Thymus (tissue), 11 donors: ENCODE data around the gene PTGER2. TPM values are rescaled to one million over a fixed set of nuclear protein-coding genes. Genes with fewer than 3 reads are reported as not detected.

Experiments used
- DNase-seq, 9 donors: peaks; one replicate each; pipeline ENCODE4 v3.0.0-alpha.2; 2013; ENCODE audit warnings: low spot score in 9 of 9, low read depth in 6 of 9, missing footprints in 1 of 9
- H3K27ac ChIP-seq, 2 donors: one replicate each; pipeline ENCODE4 v1.5.1; 2013; ENCODE audit warnings: control low read depth in 1 of 2, low read depth in 1 of 2, low read length in 1 of 2, mild to moderate bottlenecking in 1 of 2, moderate library complexity in 1 of 2
- H3K27me3 ChIP-seq, 2 donors: one replicate each; pipeline ENCODE4 v1.5.1; 2013; ENCODE audit warnings: low read length in 1 of 2; ENCODE audit not compliant: control insufficient read depth in 2 of 2, insufficient read depth in 1 of 2
- H3K36me3 ChIP-seq, 2 donors: one replicate each; pipeline ENCODE4 v1.5.1; 2013; ENCODE audit warnings: low read length in 1 of 2, mild to moderate bottlenecking in 1 of 2, moderate library complexity in 1 of 2; ENCODE audit not compliant: control insufficient read depth in 2 of 2, insufficient read depth in 2 of 2
- H3K4me1 ChIP-seq, 2 donors: one replicate each; pipeline ENCODE4 v1.5.1; 2013; ENCODE audit warnings: low read length in 2 of 2; ENCODE audit not compliant: control insufficient read depth in 2 of 2, insufficient read depth in 2 of 2
- H3K4me3 ChIP-seq, 2 donors: one replicate each; pipeline ENCODE4 v1.5.1; 2013; ENCODE audit warnings: low read length in 2 of 2, control low read depth in 1 of 2, mild to moderate bottlenecking in 1 of 2
- H3K9me3 ChIP-seq, 2 donors: one replicate each; pipeline ENCODE4 v1.5.1; 2013; ENCODE audit warnings: low read length in 1 of 2, mild to moderate bottlenecking in 1 of 2; ENCODE audit not compliant: control insufficient read depth in 2 of 2, insufficient read depth in 1 of 2
- WGBS: extraction: QIAGEN DNeasy Blood & Tissue Kit; methylation state at CpG from one replicate; pipeline ENCODE4 v1.1.7; 2013; 5-methylcytosine and 5-hydroxymethylcytosine counted together
- polyA plus RNA-seq: library from polyadenylated mRNA; stranded (reverse); fragments of 200-250 nt; gene quantifications from one replicate; pipeline ENCODE4 v1.2.3, GENCODE V29; 2013
- total RNA-seq: library from RNA; stranded (reverse); fragments of 120-200 nt; gene quantifications from one replicate; pipeline ENCODE4 v1.2.4, GENCODE V29; 2013
- donor health status: healthy.

Gene PTGER2
- total and polyA plus RNA-seq, 2 donors: 1.4 to 2.5 TPM

GRCh38 chr14:52271538-52271937, 42.6 kb upstream of the PTGER2 start:
- Histone ChIP-seq H3K27me3 (peaks cover 28 to 38% of the 10 kb centered on the region in 2 donors), H3K36me3 (no peaks in the 10 kb centered on the region), H3K4me3 (no peak overlapping the region), H3K27ac (no peak overlapping the region), H3K9me3 (no peaks in the 10 kb centered on the region), H3K4me1 (peaks cover 10 to 16% of the 10 kb centered on the region in 2 donors)
- WGBS: 88% methylated on average over 1 of the region's 1 CpG
- DNase-seq: no peak

GRCh38 chr14:52272375-52272774, 41.7 kb upstream of the PTGER2 start:
- H3K4me3 ChIP-seq: no peak overlapping the region
- H3K27me3 ChIP-seq: peaks cover 23 to 30% of the 10 kb centered on the region in 2 donors
- no peaks in the 10 kb centered on the region for H3K9me3 ChIP-seq
- peaks cover 10% of the 10 kb centered on the region in 2 donors for H3K4me1 ChIP-seq
- H3K36me3 ChIP-seq: no peaks in the 10 kb centered on the region
- peak in 1 of 9 donors; percentile 36 for DNase-seq
- WGBS: 70% methylated on average over 3 of the region's 3 CpGs
- no peak overlapping the region for H3K27ac ChIP-seq

- no peaks in the 10 kb centered on the region for H3K36me3 ChIP-seq
- WGBS: 65% methylated on average over 3 of the region's 3 CpGs
- DNase-seq: no peak
- no peaks in the 10 kb centered on the region for H3K4me1 ChIP-seq
- H3K9me3 ChIP-seq: no peaks in the 10 kb centered on the region
- H3K27ac ChIP-seq: no peak overlapping the region
- H3K4me3 ChIP-seq: no peak overlapping the region
- no peaks in the 10 kb centered on the region for H3K27me3 ChIP-seq
Observed at GRCh38 chr14:52275372-52275771, 38.7 kb upstream of the PTGER2 start.

GRCh38 chr14:52277552-52277951, 36.6 kb upstream of the PTGER2 start:
- Histone ChIP-seq H3K4me3 (no peak overlapping the region), H3K36me3 (no peaks in the 10 kb centered on the region), H3K27ac (no peak overlapping the region), H3K27me3 (no peaks in the 10 kb centered on the region), H3K4me1 (no peaks in the 10 kb centered on the region), H3K9me3 (no peaks in the 10 kb centered on the region)
- no peak for DNase-seq
- 86% methylated on average over 4 of the region's 4 CpGs for WGBS

GRCh38 chr14:52279408-52279807, 34.7 kb upstream of the PTGER2 start:
- WGBS: 8% methylated on average over 3 of the region's 3 CpGs
- Histone ChIP-seq H3K9me3 (no peaks in the 10 kb centered on the region), H3K27ac (no peak overlapping the region), H3K4me1 (no peaks in the 10 kb centered on the region), H3K36me3 (no peaks in the 10 kb centered on the region), H3K27me3 (no peaks in the 10 kb centered on the region), H3K4me3 (no peak overlapping the region)
- no peak for DNase-seq

GRCh38 chr14:52283099-52283498, 31.0 kb upstream of the PTGER2 start:
- no peak overlapping the region for H3K27ac ChIP-seq
- H3K4me1 ChIP-seq: peaks cover 0 to 6% of the 10 kb centered on the region in 2 donors
- H3K27me3 ChIP-seq: no peaks in the 10 kb centered on the region
- no peak overlapping the region for H3K4me3 ChIP-seq
- no peak for DNase-seq
- whole genome bisulfite sequencing: 95% methylated on average over 2 of the region's 2 CpGs
- no peaks in the 10 kb centered on the region for H3K9me3 ChIP-seq
- no peaks in the 10 kb centered on the region for H3K36me3 ChIP-seq

- 28% methylated on average over 4 of the region's 4 CpGs for WGBS
Observed at GRCh38 chr14:52286661-52287649, 27.2 kb upstream of the PTGER2 start.

GRCh38 chr14:52296378-52296777, 17.7 kb upstream of the PTGER2 start:
- H3K27ac ChIP-seq: no peak overlapping the region
- no peaks in the 10 kb centered on the region for H3K4me1 ChIP-seq
- DNase-seq: no peak
- H3K27me3 ChIP-seq: no peaks in the 10 kb centered on the region
- H3K9me3 ChIP-seq: no peaks in the 10 kb centered on the region
- 98% methylated on average over 2 of the region's 2 CpGs for WGBS
- no peaks in the 10 kb centered on the region for H3K36me3 ChIP-seq
- no peak overlapping the region for H3K4me3 ChIP-seq

More at GRCh38 chr14:52286661-52287649, 27.2 kb upstream of the PTGER2 start:
- Histone ChIP-seq H3K4me1 (peaks cover 0 to 6% of the 10 kb centered on the region in 2 donors), H3K9me3 (no peaks in the 10 kb centered on the region), H3K27me3 (no peaks in the 10 kb centered on the region), H3K36me3 (no peaks in the 10 kb centered on the region), H3K4me3 (no peak overlapping the region), H3K27ac (no peak overlapping the region)
- DNase-seq: peak in 1 of 9 donors; percentile 37

- Histone ChIP-seq H3K27ac (no peak overlapping the region), H3K36me3 (no peaks in the 10 kb centered on the region), H3K27me3 (no peaks in the 10 kb centered on the region), H3K4me1 (no peaks in the 10 kb centered on the region), H3K9me3 (no peaks in the 10 kb centered on the region), H3K4me3 (no peak overlapping the region)
- no peak for DNase-seq
- WGBS: 98% methylated on average over 10 of the region's 10 CpGs
Observed at GRCh38 chr14:52298795-52299194, 15.3 kb upstream of the PTGER2 start.
